Stomach (tissue), 4 donors: ENCODE data around the gene MPZL1.

Experiments used
- CTCF ChIP-seq, 7 experiments: fragments of 450-650 bp in 4 of 7; fragments of 200-600 bp in 3 of 7; sonication (generic) in 3 of 7; IDR thresholded peaks; one replicate each; pipeline ENCODE4 v1.5.1; 2016 to 2019; ENCODE audit warnings: antibody characterized with exemption in 7 of 7, control low read depth in 2 of 7, mild to moderate bottlenecking in 1 of 7
- POLR2A ChIP-seq, 4 donors: fragments of 450-650 bp; IDR thresholded peaks; one replicate each; pipeline ENCODE4 v1.6.1; 2016; ENCODE audit warnings: antibody characterized with exemption in 4 of 4, control low read depth in 2 of 4, mild to moderate bottlenecking in 1 of 4, moderate library complexity in 1 of 4
- POLR2AphosphoS5 ChIP-seq, 3 donors: sonication (generic); formaldehyde crosslinking; IDR thresholded peaks; one replicate each; pipeline ENCODE4 v1.6.1; 2016; ENCODE audit warnings: antibody characterized with exemption in 3 of 3

- TF ChIP-seq CTCF (IDR thresholded peaks at IDR 0.05) = no peak
- TF ChIP-seq POLR2A (IDR thresholded peaks at IDR 0.05) = no peak
- no peak for TF ChIP-seq POLR2AphosphoS5 (IDR thresholded peaks at IDR 0.05)
Observed at GRCh38 chr1:167751676-167752075, 29.9 kb downstream of the MPZL1 start.
